COLO829 (cell line): ENCODE measurements around the gene UBXN2A.

ENCODE experiments used
- DNase-seq: peaks from one replicate; pipeline ENCODE4 v3.0.0; 2012; ENCODE audit warnings: low spot score

The UBXN2A gene

GRCh38 chr2:23939987-23940717 is at the start of gene UBXN2A:
UBXN2A (plus strand) TSS chr2:23940463; CDS start chr2:23958315, 17,852 bp downstream.
- peak; percentile 78 for DNase-seq

- DNase-seq, result no peak
These were observed 40.1 kb upstream of the UBXN2A start for GRCh38 chr2:23900133-23900532.

GRCh38 chr2:23900541-23901322 is 39.5 kb upstream of the UBXN2A start:
- no peak for DNase-seq

- DNase-seq, result no peak
These were observed 38.1 kb upstream of the UBXN2A start for GRCh38 chr2:23901966-23902846.

- DNase-seq, result no peak
These were observed 37.2 kb upstream of the UBXN2A start for GRCh38 chr2:23903034-23903433.

GRCh38 chr2:23904215-23904614 is 36.0 kb upstream of the UBXN2A start:
- DNase-seq, result no peak

- DNase-seq, result no peak
These were observed 35.6 kb upstream of the UBXN2A start for GRCh38 chr2:23904692-23905091.

- no peak for DNase-seq
These were observed 35.1 kb upstream of the UBXN2A start for GRCh38 chr2:23905155-23905554.

GRCh38 chr2:23912054-23912453 is 28.2 kb upstream of the UBXN2A start:
- DNase-seq, result no peak

GRCh38 chr2:23915327-23915726 is 24.9 kb upstream of the UBXN2A start:
- no peak for DNase-seq

- DNase-seq, result no peak
These were observed 23.4 kb upstream of the UBXN2A start for GRCh38 chr2:23916727-23917405.

GRCh38 chr2:23918837-23919489 is 21.3 kb upstream of the UBXN2A start:
- no peak for DNase-seq

- no peak for DNase-seq
These were observed 15.5 kb upstream of the UBXN2A start for GRCh38 chr2:23924589-23925359.

- peak; percentile 31 for DNase-seq
These were observed 14.5 kb upstream of the UBXN2A start for GRCh38 chr2:23925702-23926289.

- DNase-seq, result no peak
These were observed 13.9 kb upstream of the UBXN2A start for GRCh38 chr2:23926290-23926749.

GRCh38 chr2:23926750-23927571 is 13.3 kb upstream of the UBXN2A start, which contains the start of gene ATAD2B:
ATAD2B (minus strand) TSS chr2:23927123; CDS start chr2:23926770, 353 bp downstream.
- peak; percentile 87 for DNase-seq

- DNase-seq, result no peak
These were observed 6.0 kb upstream of the UBXN2A start for GRCh38 chr2:23934259-23934658.

- peak; percentile 49 for DNase-seq
These were observed 706 bp downstream of the UBXN2A start for GRCh38 chr2:23940718-23941620.
